ENCODE data around the gene SNX3.

Gene SNX3

DNA sequence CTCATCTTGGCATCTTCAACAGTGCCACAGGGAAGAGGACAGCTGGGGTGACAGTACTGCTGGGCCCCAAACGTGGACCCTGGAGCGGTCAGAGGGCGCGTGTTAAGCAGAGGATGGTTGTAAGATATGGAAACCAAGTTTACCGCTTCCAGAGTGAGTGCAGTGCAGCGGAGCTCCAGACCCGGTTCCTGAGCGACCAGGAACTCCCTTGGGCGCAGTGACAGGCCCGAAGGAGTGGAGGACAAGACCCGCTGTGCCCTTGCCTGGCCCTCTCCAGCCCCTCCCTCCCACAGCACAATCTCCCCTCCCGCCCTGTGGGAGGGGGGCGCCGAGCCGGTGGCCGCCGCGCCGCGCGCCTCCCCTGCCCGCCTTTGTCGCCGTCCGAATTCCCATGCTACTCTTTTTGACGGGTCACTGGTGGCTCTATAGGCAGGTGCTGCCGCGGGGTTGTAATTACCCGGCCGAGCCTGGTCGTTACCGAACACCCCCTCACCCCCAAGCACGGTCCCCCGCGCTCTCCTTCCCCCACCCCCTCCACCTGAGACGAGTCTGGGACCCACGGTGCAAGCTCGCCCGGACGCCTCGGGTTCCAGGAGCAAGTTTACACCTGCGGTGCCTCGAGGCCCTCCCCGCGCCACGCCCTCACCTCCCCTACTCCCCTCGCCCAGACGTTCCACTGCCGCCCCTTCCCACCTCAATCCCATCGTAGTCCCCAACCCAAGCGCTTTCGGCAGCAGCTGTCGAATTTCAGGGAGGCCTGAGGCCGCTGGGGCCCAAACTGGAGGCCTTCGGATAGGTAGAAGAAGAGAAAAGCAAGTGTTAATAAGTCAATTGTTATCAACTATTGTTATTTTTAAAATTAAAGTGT is 91.1 kb downstream of the SNX3 start:
- DNase-seq, result no peak

DNA sequence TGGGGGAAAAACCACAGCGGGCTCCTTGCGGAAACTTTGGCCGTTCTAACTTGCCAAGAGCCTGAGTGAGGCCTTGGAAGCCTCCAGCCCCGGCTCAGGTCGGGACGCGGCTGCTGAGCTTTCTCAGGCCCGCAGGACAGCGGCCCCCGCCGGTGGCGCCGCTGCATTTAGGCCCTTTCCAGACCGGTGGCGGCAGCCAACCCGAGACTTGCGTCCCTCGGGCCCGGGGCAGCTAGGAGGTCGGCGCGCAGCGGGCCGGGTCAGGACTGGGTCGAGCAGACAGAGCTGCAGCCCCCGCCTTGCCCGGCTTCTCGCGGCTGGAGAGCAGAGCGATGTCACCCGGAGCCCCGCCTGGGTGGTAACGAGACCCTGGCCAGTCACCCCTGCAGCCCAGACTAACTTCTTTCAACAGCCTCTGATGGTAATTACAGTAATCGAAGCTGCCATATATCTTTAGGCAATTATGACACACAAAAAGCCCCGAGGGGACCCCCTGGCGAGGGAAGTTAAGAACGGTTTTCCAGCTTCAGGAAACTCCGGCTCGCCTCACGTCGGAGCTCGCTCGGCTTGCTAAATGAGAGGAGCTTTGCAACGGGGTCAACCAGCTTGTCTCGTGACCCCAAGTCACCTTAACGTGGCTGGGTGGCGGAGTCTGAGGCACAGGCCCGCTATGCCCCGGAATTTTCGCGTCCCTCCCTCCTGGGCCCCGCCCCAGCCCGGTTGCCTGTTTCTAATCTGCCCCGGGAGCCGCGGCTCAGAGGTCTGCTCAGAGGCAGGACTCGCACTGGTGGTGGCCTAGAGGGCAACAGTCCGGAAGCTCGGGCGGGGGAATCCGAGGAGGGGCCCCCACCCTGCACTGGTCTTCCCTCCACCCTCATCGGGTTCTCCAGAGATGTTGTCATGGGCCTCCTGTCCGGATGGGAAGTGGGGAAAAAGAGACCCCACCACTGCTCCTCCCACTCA is 92.1 kb downstream of the SNX3 start:
- DNase-seq, result no peak

DNA sequence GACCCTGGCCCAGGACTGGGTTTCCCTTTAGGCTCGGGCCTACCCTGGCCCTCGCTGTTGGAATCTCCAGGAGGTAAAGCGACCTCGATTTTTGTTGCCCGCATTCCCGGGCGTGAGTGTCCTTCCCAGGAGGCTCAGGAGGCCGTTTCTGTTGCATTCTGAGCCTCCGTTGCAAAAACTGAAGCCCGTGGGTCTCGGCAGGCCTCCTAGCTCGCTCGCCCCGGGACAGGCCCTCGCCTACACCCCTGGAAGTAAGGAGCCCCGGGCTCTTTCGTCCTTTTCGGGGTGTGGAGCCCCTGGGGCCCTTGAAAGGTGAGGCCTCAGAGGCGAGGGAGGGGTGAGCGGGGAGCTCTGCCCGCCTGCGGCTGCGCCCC is 92.8 kb downstream of the SNX3 start:
- no peak for DNase-seq

DNA sequence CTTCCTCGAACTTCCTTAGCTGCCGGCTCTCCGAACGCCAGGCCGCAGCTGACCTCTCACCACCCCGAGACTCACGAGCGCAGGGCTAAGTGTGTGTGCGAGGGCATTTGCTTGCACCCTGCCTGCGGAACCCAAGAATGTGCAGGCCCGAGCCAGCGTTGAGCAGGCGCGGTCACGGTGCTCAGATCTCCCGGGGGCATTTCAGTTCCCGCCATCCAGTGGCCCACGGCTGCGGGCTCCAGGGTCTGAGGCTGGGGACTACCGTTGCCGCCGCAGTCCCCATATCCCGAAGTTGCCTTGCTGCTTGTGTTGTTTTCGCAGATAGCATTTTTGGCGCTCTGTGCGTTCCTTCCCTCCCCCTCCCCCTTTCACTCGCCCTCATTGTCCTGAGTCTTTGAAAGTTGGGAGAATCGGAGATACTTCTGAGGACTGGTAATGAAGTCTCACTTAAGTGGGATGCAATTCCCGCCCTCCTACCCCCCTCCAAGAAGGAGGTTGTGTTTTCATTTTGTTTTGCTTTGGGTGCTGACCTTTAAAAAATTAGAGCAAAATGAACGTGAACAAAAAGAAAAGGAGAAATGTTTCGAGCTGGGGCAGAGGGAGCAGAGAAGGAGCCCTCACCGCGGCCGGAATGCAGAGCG is 93.3 kb downstream of the SNX3 start:
- DNase-seq, result no peak

DNA sequence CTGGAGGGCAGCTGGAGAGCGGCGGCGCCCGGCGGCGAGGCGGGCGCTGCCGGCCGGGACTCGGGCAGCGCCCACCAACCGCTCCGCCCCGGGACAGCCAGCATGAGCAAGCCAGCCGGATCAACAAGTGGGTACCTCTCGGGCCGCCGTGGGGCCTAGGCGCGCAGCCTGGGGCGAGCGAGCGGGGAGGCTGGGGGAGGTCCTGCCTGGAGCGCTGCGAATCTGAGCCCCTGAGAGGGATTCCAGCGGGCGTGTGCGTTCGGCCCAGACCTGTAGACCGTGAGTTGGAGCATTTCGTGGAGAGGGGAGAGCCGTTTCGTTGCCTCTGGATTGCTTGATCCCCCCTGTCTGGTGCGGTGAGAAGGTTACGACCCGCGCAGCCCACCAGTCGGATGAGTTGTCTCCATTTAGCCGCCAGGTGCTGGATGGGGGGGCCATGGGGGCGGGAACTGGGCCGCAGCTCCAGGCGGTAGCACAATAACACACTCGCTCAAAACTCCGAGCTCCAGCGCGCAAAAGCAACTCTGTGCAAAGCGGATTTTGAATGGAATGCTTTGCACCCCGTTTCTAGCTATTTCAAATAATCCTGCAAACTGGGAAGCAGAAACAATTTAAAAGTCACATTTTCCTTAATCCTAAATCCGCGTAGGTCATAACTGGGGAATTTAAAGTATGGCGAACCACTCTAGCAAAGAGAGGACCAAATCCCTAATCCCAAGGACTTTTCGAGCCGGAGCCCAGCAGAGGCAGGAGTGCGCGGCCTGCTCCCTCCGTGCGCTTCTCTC is 94.0 kb downstream of the SNX3 start:
- DNase-seq, result no peak

DNA sequence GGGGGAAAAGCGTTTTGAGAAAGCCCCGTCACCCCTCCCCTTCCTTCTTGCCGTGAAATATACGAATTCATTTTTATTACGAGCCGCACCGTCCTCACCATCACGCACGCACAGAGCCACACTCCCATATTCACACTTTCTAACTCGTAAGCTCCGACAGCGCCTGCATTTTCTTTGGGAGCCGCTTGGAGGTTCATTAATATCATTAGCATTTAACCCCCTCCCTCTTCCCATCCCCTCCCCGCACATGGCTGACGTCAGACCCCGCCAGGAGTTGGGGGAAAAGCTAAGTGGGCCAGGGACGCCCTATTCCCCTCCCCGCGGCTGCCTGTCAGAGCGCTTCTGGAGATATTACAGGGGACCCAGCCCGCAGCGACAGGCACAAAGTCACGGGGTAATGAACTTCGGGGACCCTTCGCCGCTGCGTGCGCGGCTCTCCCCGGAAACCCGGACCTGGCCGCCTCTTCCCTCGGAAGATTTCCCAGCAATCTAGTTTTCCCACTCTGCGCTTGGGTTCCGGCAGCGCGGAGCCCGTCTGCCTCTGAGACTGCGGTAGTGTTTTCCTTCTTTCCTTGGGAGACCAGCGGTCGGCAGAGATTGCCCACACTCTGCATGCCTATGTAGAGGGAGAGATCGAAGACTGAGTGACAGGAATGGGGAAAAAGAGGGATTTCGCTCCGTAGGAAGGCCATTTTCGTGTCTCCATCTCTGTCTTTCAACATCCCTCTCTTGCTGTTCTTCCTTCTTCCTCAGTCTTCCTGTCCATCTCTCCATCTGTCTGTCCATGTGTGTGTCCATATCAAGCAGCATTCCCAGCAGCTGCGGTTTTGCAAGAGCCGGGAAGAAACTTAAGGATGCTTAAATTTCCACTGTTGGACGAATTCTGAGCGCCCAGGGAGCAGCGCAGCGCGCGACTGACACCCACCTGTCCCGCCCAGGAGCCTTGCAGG is 94.9 kb downstream of the SNX3 start, which contains the start of gene NR2E1:
Gene NR2E1, plus strand, starts transcription at position 309 of the 950 bp plus-strand sequence. CDS start 744 bp downstream, outside the sequence.
- peak; percentile 34 for DNase-seq

DNA sequence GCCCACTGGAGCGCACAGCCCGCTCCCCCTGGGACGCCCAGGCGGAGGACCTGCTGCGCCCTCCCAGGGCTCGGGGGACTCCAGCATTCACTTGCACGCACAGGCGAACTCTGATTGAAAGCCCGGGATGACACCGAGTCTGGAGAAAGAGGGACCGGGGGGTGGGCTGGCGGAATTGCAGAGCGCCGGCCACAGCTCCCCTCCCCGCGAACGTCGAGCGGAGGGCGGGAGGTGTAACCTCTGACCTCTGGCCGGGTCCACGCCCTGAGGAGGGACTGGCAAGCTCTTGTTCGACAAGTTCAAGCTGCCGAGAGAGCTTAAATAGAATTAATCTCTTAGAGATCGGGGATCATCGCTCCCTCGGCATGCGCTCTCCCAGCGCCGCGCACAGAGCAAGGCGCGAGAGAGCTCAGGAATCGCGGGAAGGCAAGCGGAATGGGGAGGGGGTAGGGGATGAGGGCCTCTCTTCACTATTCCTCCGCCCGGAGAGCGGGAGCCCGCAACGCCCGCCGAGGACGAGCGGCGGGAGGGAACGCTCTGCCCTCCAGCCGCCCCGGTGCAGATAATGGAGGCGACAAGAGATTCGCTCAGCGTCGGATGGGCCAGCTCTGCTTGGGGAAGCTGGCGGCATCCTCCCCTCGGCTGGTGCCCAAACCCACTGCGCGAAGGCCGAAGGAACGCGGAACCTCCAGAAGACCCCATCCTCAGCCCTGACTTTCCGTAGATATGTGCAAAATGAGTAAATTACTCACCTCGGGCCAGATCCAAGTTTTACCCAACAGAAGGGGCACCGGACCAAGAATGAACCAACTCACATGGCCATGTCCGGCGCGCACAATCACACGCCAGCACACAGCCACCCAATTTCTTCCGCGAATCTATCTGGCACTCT is 95.8 kb downstream of the SNX3 start:
- peak; percentile 27 for DNase-seq

DNA sequence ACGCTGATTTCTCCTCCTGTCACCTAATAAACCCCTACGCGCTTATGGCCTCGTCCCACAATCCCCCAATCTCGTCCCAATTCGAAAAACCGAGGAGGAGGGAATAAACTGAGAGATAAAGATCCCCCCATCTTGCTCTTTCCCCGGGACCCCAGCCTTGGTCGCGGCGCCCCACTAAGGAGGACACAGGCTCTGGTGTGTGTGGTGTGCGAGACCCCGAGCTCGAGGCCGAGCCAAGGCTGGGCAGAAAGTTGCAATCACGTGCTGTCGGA is 96.4 kb downstream of the SNX3 start:
- DNase-seq, result no peak

DNA sequence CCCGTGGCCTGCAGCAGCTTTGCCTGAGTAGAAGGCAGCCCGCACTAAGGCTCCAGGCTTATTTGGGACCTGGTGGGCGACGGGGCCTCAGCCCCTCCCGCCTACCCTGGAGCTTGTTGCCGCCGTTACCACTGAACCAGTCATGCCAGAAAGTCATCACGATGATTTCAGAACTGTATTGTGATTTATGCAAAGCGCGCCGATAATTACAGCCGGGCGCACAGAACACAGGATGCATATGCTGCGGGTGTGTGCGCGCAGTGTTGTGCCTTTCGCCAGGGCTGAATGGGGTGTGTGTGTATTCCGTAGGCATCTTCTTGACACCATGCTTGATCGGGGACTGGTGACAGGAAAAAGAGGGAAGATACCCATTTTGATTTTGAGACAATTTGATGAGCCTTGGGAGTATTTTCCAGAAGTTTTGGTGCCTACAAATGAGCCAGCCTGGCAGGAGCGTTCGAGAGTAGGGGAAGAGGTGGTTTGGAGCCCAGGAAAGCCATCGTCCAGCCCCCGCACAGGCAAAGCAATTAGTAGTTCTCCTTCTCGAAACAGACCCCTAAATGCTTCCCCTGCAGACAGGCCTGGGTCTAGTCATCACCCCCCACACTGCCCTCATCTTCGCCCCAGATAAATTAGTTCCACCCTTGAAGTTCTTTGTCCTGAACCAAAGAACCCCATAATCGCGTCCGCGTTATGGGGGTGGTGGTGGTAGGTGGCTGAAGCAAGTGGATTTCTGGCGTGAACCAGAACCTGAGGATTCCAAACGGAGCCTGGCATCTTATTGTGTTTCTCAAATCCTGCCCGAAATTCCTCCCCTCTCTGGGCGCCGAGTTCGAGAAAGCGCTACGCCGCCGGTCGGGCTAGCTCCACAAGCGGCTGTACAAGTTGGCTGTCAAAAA is 96.9 kb downstream of the SNX3 start:
- no peak for DNase-seq

DNA sequence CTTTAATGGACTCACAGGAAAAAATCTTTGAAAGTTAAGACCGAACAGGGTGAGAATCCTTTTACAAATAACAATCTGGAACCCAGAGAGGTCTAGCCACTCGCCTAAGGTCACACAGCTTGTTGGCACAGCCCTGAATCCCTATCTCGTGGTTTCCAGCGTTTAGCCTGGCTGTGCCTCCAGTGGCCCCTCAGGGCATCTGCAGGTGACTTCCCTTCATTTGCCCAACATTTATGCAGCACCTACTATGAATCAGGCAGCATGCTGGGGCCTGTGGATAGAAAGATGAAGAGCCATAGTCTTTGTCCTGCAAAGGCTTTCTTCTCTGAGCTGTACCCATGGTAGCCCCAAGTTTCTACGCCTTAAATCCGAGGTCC is 97.6 kb downstream of the SNX3 start:
- no peak for DNase-seq

DNA sequence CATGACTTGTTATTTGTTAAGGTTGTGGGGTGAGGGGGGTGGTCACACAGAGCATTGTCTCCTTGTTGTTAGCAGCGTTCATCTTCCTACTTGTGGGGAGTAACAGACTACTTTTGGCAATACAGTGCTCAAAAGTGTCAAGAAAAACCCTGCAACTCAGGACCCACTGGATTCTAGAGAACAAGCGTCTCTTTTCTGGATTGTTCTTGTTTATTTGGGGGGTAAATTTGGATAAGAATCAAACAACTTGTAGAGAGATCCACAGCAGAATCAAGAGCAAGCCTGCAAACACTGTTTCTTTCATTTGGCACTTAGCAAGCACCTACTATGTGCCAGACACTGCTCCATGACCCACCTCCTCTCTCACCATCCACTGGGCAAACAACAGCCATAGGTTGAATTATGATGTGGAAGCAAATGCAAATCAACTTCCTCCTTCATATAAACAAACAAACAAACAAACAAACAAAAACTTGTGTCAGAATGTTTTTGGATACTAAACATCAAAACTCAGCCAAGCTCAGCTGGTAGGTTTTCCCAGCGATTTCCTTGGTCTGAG is 99.0 kb downstream of the SNX3 start:
- DNase-seq, result no peak

Data from NCI-H345 (cell line).